ENCODE measurements around the gene PDE3B.
"Not testable (repeated sequence)": the region's sequence is repeated elsewhere in the genome, so short reads cannot be mapped to it uniquely, and the experiment has no call there.

Gene PDE3B

DNA sequence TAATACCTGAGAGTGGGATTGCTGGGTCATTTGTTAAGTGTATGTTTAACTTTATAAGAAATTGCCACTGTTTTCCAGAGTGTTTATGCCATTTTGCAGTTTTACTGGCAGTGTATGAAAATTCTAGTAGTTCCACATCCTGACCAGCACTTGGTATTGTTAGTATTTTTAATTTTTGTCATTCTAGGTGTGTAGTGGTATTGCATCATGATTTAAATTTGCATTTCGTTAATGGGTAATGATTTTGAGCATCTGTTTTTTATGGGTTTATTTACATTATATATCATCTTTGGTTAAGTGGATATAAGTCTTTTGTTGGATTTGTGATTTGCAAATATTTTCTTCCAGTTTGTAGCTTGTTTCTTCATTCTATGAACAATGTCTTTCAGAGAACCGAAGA is 34.7 kb downstream of the PDE3B start:
- DNase-seq: no peak

DNA sequence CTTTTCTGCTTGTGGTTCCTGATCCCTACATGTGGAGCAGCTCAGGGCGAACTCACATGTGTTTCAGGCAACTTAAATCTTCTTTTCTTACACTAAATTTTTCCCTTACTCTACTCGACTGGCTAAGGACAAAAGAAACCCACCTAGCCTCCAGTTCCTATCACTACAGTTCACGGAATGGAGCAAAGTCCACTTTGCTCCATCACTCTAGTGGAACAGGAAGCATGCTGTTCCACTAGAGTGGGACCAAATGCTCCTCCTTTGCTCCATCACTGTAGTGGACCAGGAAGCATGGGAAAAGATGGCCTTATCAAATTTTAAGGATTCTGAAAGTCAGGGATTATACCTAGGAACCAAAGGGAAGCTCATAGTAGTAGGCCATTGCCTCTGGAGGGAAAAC is 36.1 kb downstream of the PDE3B start:
- no peak for DNase-seq

DNA sequence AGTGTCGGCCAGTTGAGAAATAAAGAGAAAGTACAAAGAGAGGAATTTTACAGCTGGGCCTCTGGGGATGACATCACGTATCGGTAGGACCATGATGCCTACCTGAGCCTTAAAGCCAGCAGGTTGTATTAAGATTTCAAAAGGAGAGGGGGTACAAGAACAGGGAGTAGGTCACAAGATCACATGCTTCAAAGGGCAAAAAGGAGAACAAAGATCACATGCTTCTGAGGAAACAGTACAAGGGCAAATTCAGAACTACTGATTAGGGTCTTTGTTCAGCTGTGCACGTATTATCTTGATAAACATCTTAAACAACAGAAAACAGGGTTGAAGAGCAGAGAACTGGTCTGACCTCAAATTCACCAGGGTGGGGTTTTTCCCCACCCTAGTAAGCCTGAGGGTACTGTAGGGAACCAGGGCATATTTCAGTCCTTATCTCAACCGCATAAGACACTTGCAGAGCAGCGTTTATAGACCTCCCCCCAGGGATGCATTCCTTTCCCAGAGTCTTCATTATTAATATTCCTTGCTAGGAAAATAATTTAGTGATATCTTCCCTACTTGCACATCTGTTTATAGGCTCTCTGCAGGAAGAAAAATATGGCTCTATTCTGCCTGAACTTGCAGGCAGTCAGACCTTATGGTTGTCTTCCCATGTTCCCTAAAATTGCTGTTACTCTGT is 40.8 kb downstream of the PDE3B start:
- DNase-seq: not testable (repeated sequence)

DNA sequence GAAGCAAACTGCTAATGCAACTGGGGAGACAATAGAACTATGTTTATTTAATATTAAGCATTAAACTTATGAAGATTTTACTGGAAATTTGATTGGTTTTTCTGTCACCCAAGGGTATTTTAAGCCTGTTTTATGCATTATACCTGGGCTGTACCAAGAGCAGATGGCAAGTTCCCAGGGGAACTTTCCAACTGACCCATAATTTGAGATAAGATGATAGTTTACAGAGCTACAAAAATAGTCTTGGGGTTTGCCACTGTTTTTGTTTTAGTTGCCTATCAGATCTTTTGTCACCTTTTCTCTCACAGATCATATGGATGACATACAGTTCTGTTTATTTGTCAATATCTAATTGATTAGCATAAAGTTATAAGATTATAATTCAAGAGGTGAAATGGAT is 43.9 kb downstream of the PDE3B start:
- no peak for DNase-seq

DNA sequence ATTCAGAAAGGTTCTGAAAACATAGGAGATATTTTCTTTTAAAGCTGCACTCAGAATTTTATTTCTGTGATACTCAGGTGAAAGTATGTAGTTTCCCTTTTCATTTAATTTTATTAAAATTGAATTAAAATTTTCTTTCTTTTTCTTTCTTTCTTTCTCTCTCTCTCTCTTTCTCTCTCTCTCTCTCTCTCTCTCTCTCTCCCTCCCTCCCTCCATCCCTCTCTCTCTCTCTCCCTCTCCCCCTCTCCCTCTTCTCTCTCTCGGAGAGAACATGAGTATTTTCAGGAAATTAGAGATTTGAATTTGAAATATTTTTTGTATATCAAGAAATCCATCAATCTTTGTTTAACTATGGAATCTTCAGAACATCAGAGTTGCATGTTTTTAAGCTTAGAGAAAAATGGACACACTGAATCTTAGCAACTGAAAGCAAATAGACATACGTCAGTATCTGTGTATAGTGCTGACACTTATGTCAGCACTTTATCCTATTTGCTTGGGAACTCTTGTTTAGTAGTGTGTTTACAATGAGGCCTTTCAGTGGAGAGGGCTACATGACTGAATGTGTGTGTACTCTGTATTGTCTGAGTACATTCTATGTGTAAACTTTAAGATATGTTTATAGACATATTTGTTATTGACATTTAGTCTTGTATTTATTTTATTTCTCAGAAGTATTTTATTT is 44.5 kb downstream of the PDE3B start:
- no peak for DNase-seq

DNA sequence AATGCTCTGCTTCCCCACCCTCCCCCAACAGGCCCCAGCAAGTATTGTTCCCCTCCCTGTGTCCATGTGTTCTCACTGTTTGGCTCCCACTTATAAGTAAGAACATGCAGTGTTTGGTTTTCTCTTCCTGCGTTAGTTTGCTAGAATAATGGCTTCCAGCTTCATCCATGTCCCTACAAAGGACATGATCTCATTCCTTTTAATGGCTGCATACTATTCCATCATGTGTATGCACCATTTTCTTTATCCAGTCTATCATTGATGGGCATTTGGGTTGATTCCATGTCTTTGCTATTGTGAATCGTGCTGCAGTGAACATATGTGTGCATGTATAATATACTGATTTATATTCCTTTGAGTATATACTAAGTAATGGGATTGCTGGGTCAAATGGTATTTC is 52.1 kb downstream of the PDE3B start:
- not testable (repeated sequence) for DNase-seq

DNA sequence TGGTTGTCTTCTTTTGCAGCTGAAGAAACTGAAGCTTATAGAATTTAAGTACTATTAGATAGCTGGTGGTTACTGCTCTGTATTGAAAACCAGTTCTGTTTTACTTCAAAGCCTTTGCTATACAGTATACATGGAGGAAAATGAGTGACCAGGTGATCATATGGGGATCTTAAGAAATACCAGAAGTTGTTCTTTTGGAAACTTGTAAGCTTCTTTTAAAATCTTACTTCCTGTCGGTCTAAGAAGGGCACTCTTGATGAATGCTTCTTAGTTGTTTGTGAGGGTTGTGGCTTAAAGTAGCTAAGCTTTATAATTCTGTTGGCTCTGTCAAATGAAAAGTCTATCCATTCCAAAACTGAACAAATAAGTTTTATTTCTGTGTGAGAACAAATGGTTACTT is 55.2 kb downstream of the PDE3B start:
- no peak for DNase-seq

DNA sequence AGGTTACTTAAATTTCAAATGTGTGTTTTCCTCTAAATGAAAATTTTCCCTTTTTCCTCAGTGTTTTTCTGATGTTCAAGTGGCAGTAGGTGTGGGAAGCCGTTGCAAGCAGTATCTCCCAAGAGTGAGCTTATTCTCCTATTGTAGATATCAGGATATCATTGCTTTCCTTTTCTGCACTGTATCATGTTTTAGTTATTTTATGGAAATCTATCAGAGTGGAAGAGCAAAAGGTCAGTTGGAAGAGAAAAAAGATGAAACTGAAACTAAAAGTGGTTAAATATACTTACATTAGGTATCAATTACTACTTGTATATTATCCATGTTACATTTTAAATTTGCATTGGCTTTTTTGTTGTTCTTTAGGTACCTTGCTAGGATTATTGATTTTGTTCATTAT is 57.0 kb downstream of the PDE3B start:
- DNase-seq: no peak

DNA sequence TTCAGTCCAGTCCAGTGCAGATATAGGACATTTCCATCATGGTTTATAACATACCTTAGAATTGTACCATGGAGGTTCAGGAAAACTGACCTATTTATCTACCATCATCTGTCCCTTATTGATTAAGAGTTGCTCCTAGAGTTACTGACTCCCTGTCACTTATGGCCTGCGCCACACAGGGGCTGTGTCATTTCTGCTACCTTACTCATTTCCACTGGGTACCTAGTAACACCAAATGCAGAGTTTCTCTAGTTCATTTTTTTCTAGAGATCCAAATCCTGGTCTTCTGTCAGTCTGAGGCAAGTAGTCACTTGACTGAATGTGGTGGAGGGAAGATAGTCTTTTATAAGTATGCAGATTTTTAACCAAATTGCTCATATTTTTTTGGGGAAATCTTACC is 59.2 kb downstream of the PDE3B start:
- DNase-seq: no peak

DNA sequence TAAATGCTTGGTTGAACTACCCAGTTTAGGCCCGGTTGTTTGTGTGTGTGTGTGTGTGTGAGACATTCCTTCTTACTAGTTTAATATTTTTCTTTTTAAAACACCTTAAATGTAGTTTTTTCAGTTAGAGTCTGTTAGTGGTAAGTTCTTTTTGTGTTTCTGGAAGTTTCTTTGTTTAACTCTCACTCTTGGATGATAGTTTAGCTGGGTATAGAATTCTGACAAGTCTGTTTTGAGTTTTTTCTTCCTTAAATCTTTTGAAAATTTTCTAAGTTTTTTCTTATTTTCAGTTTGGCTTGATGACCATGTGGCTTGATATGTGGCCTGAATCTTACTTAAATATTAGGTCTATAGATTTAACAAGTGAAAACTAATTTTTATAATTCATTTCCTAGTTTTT is 60.1 kb downstream of the PDE3B start:
- no peak for DNase-seq

DNA sequence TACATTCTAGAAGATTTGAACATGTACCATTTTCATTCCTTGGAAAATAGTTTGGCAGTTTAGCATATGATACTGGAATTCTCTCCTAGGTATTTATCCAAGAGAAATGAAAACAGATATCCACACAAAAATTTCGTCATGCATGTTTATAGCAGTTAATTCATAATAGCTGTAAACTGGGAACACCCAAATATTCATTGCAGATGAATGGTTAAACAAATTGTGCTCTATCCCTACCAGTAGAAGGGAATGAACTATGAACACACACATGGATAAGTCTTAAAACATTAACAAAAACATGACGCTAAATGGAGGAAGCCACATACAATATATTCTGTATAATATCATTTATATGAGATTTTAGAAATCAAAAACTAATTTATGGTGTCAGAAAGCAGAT is 61.5 kb downstream of the PDE3B start:
- no peak for DNase-seq

DNA sequence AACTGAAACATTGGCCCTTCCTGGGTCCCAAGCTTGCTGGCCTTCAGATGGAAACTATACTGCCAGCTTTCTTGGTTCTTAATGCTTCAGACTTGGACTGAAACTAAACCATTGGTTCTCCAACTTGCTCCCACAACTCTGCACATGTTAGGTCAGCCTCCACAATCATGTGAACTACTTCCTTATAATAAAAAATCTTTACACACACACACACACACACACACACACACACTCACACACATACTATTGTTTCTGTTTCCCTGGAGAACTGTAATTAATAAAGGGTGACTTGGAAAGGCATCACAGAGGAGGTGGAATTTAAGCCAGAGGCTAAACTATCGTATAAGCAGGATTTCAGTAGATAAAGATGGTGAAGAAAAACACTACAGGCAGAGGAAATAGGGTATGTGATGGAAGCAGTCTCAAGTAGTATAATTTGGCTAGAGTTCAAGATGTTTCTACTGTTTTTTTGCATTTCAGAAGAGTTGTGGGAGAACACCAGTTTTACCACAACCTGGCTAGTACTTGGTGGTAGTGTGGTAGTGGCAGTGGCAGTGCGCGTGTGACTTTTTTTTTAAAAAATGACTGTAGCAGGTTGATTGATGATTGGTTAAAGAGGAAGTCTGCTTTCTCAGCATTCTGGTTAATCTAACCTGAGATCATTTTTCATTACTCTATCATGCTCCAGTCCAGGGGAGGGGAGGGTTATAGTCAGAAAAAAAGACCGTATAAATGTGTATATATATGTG is 70.1 kb downstream of the PDE3B start:
- DNase-seq: no peak

DNA sequence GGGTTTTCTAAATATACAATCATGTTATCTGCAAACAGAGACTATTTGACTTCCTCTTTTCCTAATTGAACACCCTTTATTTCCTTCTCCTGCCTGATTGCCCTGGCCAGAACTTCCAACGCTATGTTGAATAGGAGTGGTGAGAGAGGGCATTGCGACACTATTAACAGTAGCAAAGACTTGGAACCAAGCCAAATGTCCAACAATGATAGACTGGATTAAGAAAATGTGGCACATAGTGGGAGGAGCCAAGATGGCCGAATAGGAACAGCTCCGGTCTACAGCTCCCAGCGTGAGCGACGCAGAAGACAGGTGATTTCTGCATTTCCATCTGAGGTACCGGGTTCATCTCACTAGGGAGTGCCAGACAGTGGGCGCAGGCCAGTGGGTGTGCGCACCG is 72.1 kb downstream of the PDE3B start:
- not testable (repeated sequence) for DNase-seq

DNA sequence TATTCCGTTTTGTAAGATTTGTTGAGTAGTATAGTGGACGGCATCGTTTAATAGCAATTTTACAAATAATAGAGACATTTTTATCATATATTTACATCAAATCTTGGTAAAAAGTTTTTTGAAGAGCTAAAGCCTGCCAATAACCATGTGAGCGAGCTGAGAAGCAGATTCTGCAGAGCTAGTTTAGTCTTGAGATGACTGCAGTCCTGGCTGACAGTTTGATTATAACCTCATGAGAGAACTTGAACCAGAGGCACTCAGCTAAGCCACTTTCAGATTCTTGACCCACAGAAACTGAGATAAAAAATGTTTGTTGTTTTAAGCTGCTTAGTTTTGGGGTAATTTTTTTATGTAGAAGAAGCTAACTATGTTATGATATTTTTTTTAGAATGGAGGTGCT is 78.9 kb downstream of the PDE3B start:
- no peak for DNase-seq

DNA sequence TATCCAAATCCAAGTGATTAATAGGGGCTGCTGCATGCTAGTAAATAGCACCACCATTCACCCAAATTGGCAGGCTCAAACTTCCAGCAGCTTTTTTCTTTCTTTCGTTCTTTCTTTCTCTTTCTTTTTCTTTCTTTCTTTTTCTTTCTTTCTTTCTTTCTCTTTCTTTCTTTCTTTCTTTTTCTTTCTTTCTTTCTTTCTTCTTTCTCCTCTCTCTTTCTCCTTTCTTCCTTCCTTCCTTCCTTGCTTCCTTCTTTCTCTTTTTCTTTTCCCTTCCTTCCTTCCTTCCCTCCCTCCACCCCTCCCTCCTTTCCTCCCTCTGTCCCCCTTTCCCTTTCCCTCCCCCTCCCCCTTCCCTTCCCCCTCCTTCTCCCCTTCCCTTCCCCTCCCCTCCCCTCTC is 81.5 kb downstream of the PDE3B start:
- no peak for DNase-seq

DNA sequence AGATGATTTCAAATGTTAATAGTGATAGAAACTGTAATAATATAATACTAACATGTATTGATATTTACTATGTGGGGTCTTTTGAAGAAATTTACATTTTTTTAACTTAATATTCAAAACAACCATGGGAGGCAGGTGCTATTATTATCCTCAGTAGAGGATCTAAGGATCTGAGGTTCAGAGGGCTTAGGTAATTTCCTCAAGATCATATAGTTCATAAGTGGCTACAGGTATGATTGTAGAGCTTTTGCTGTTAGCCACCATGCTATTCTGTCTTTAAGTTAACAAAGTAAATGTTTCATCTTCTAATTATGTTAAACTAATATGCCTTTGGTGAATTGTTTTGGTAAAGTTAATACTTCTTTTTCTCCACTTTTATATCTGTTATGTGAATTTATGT is 83.6 kb downstream of the PDE3B start:
- DNase-seq: no peak

DNA sequence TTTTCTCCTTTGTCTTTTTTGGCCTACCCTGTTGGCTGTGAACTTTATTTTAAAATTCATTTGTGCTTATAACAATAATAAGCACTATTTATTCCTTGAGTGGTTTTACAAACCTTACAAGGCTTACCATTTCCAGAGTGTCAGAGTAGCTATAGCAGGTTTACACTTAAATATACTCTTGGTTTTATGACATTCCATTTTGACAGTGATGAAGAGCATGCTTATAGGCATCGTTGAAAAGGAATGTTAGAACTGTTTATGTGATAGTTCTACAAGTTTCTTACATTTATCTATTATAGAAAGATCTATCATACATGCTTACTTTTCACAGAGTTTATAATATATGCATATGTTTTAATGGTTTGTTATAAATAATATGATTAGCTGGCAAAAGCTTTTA is 84.1 kb downstream of the PDE3B start:
- no peak for DNase-seq

DNA sequence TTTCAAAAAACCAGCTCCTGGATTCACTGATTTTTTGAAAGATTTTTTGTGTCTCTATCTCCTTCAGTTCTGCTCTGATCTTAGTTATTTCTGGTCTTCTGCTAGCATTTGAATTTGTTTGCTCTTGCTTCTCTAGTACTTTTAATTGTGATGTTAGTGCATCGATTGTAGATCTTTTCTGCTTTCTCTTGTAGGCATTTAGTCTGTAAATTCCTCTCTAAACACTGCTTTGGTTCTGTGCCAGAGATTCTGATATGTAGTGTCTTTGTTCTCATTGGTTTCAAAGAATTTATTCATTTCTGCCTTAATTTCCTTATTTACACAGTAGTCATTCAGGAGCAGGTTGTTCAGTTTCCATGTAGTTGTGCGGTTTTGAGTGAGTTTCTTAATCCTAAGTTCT is 96.9 kb downstream of the PDE3B start:
- not testable (repeated sequence) for DNase-seq

DNA sequence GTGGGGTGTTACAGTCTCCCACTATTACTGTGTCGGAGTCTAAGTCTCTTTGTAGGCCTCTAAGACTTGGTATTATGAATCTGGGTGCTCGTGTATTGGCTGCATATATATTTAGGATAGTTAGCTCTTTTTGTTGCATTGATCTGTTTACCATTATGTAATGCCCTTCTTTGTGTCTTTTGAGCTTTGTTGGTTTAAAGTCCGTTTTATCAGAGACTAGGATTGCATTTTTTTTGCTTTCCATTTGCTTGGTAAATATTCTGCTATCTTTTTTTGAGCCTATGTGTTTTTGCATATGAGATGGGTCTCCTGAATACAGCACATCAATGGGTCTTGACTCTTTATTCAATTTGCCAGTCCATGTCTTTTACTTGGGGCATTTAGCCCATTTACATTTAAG is 97.6 kb downstream of the PDE3B start:
- no peak for DNase-seq

DNA sequence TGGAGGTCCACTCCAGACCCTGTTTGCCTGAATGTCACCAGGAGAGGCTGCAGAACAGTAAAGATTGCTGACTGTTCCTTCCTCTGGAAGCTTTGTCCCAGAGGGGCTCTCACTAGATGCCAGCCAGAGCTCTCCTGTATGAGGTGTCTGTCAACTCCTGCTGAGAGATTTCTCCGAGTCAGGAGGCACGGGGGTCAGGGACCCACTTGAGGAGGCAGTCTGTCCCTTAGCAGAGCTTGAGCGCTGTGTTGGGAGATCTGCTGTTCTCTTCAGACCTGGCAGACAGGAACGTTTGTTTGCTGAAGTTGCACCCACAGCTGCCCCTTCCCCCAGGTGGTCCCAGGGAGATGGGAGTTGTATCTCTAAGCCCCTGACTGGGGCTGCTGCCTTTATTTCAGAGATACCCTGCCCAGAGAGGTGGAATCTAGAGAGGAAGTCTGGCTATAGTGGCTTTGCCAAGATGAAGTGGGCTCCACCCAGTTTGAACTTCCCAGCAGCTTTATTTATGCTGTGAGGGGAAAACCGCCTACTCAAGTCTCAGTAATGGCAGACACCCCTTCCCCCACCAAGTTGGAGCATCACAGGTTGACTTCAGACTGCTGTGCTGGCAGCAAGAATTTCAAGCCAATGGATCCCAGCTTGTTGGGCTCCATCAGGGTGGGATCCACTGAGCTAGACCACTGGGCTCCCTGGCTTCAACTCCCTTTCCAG is 99.4 kb downstream of the PDE3B start:
- no peak for DNase-seq

DNA sequence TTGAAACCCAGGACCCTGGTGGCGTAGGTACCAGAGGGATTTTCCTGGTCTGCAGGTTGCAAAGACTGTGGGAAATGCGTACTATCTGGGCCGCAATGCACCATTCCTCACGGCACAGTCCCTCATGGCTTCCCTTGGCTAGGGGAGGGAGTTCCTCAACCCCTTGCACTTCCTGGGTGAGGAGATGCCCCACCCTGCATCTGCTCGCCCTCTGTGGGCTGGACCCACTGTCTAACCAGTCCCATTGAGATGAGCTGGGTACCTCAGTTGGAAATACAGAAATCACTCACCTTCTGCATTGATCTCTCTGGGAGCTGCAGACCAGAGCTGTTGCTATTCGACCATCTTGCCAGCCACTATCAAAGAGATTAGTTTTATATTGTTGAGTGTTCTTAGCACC is 100.1 kb downstream of the PDE3B start:
- DNase-seq: not testable (repeated sequence)

DNA sequence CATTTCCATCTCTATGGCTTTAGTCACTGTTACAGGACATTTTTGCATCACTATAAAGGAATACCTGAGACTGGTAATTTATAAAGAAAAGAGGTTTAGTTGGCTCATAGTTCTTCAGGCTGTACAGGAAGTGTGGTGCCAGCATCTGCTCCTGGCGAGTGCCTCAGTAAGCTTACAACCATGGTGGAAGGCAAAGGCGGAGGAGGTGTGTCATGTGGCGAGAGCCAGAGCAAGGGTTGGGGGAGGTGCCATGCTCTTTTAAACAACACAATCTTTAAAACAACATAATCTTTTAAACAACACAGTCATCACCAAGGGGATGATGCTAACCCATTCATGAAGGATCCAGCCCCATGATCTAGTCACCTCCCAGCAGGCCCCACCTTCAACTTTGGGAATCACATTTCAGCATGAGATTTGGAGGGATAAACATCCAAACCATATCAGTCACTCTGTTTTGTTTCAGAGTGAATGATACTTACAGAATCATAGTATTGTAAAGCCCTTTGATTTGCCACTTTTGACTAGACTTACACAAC is 103.3 kb downstream of the PDE3B start:
- no peak for DNase-seq

DNA sequence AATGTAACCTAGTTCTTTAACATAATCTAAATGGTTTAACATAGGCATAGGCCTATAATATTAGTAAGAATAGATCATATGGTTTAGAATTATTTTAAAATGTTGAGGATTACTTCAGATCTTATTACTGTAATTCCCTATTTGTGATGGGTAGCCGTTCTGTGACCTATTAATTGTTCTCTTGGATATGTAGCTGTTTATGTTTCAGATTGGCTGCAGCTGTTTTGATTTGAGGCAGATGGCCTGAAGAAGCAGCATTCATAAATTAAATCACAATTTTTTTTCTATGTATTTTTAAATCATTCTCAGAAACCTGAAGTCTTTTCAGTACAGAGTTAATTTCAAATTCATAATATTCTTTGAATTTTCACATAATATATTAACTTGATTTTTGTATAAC is 104.5 kb downstream of the PDE3B start:
- DNase-seq: no peak
